Muscle layer of colon (tissue), 2 donors: Measurements from ENCODE around the gene ELP1.

Source experiments
- H3K27ac ChIP-seq: one replicate; pipeline ENCODE4 v1.7.0; 2013; ENCODE audit warnings: low read depth, mild to moderate bottlenecking, low read length, moderate library complexity
- H3K27me3 ChIP-seq, 2 donors: one replicate each; pipeline ENCODE4 v1.7.0; 2013; ENCODE audit warnings: low read length in 2 of 2, mild to moderate bottlenecking in 2 of 2; ENCODE audit not compliant: insufficient read depth in 2 of 2, control insufficient read depth in 1 of 2
- H3K36me3 ChIP-seq: one replicate; pipeline ENCODE4 v1.7.0; 2013; ENCODE audit warnings: mild to moderate bottlenecking, low read length; ENCODE audit not compliant: insufficient read depth
- H3K4me1 ChIP-seq: one replicate; pipeline ENCODE4 v1.7.0; 2013; ENCODE audit warnings: mild to moderate bottlenecking, low read length; ENCODE audit not compliant: insufficient read depth
- H3K4me3 ChIP-seq, 2 donors: one replicate each; pipeline ENCODE4 v1.7.0; 2013; ENCODE audit warnings: low read length in 2 of 2, low read depth in 1 of 2, mild to moderate bottlenecking in 1 of 2, moderate library complexity in 1 of 2
- H3K9ac ChIP-seq: one replicate; pipeline ENCODE4 v1.7.0; 2013; ENCODE audit warnings: low read length
- H3K9me3 ChIP-seq: one replicate; pipeline ENCODE4 v1.7.0; 2013; ENCODE audit warnings: mild to moderate bottlenecking, low read length
- donor health status: abdominal sarcoma.
- donor health status: Adenocarcinoma of cecum.

Gene ELP1

GRCh38 chr9:108956631-108957026 is 22.7 kb upstream of the ELP1 start:
- no peak overlapping the region for H3K4me3 ChIP-seq
- H3K27me3 ChIP-seq, result no peaks in the 10 kb centered on the region
- no peaks in the 10 kb centered on the region for H3K36me3 ChIP-seq
- H3K4me1 ChIP-seq, result no peaks in the 10 kb centered on the region
- H3K9me3 ChIP-seq, result no peaks in the 10 kb centered on the region
- no peak overlapping the region for H3K27ac ChIP-seq
- H3K9ac ChIP-seq, result no peak overlapping the region

DNA sequence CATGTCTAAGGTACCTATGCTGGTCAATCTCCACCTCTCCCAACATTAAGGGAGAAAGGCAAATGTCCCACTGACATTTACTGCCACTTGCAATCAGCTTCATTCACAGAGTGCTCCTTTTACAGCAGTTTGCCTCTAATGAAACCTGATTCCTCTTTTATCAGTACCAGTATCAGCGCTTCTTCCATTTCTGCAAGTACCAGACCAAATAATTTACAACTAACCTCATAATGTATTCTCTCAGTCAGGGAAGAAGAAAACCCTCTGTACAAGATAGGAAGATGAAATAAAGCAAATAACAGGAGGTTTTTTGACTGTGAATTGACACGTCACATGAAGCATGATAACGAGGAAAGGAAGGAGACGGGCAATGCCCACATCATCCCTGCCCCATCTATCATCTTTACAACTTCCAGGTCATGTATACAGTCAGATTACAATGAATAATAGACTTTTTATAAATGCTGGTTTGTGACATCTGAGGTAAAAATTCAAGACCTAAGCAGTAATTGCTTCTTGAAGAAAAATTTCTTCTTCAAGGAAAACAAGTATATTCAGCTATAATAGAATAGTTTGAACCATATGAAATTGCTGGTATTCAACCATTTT is 22.2 kb upstream of the ELP1 start:
- Histone ChIP-seq H3K27ac (no peak overlapping the region), H3K4me1 (no peaks in the 10 kb centered on the region), H3K27me3 (no peaks in the 10 kb centered on the region), H3K9me3 (no peaks in the 10 kb centered on the region), H3K4me3 (no peak overlapping the region), H3K9ac (no peak overlapping the region), H3K36me3 (no peaks in the 10 kb centered on the region)

- Histone ChIP-seq H3K36me3 (no peaks in the 10 kb centered on the region), H3K27me3 (no peaks in the 10 kb centered on the region), H3K27ac (no peak overlapping the region), H3K9ac (no peak overlapping the region), H3K4me1 (no peaks in the 10 kb centered on the region), H3K4me3 (no peak overlapping the region), H3K9me3 (no peaks in the 10 kb centered on the region)
These were observed 20.2 kb upstream of the ELP1 start for GRCh38 chr9:108953983-108954574.

GRCh38 chr9:108951578-108951977 is 17.7 kb upstream of the ELP1 start:
- Histone ChIP-seq H3K9ac (no peak overlapping the region), H3K27me3 (no peaks in the 10 kb centered on the region)

GRCh38 chr9:108950168-108950567 is 16.2 kb upstream of the ELP1 start:
- H3K36me3 ChIP-seq, result peaks cover 5% of the 10 kb centered on the region
- H3K27me3 ChIP-seq, result no peaks in the 10 kb centered on the region
- no peak overlapping the region for H3K9ac ChIP-seq
- H3K4me1 ChIP-seq, result no peaks in the 10 kb centered on the region
- no peak overlapping the region for H3K4me3 ChIP-seq
- H3K27ac ChIP-seq, result no peak overlapping the region
- H3K9me3 ChIP-seq, result no peaks in the 10 kb centered on the region

More at GRCh38 chr9:108951578-108951977, 17.7 kb upstream of the ELP1 start:
- H3K9me3 ChIP-seq, result no peaks in the 10 kb centered on the region
- H3K4me3 ChIP-seq, result no peak overlapping the region
- H3K27ac ChIP-seq, result no peak overlapping the region
- H3K4me1 ChIP-seq, result no peaks in the 10 kb centered on the region
- peaks cover under 1% of the 10 kb centered on the region for H3K36me3 ChIP-seq

DNA sequence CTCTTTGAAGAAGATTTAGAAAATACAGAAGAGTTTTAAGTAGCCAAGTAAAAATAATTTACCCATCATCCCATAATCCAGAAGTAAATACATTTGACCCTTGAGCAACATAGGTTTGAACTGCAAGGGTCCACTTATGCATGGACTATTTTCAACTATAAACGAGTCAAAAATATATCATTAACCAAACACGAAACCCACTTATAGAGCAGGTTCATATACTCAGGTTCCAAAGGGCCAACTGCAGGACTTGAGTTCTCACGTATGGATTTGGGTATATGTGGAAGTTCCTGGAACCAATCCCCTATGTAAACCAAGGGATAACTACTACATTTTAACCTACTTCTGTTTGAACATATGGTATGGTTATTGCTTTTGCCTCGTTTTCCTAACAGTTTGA is 6.1 kb upstream of the ELP1 start:
- peaks cover 8% of the 10 kb centered on the region for H3K4me1 ChIP-seq
- no peak overlapping the region for H3K27ac ChIP-seq
- H3K36me3 ChIP-seq, result peaks cover 25% of the 10 kb centered on the region
- H3K4me3 ChIP-seq, result no peak overlapping the region
- no peak overlapping the region for H3K9ac ChIP-seq
- no peaks in the 10 kb centered on the region for H3K9me3 ChIP-seq
- H3K27me3 ChIP-seq, result no peaks in the 10 kb centered on the region

DNA sequence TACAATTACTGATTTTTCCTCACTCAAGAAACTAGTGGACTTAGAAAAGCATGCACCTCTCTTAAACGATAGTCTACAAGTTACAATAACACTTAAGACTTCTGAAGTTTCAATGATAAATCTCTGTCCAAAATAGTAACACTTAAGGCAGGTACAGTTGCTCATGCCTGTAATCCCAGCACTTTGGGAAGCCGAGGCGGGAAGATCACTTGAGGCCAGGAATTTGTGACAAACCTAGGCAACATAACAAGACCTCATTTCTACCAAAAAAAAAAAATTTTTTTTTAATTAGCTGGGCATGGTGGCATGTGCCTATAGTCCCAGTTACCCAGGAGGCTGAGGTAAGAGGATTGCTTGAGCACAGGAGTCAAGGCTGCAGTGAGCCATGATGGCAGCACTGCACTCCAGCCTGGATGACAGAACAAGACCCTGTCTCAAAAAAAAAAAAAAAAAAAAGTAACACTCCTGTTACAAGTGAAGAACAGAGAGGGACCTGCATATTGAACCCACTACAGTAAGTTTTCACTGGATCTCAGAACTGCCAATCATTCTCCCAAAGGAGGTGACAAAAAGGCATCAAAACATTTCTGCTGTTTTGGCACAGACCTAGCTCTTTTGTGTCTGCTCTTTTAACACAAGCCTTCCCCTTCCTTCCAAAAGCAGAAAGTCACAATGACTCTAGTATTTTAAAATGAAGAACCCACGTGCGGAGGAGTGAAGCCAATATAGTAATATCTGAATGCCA is 3.8 kb upstream of the ELP1 start:
- H3K36me3 ChIP-seq, result peaks cover 25% of the 10 kb centered on the region
- H3K9me3 ChIP-seq, result no peaks in the 10 kb centered on the region
- H3K4me3 ChIP-seq, result no peak overlapping the region
- peaks cover 18% of the 10 kb centered on the region for H3K4me1 ChIP-seq
- no peaks in the 10 kb centered on the region for H3K27me3 ChIP-seq
- no peak overlapping the region for H3K27ac ChIP-seq
- H3K9ac ChIP-seq, result no peak overlapping the region

GRCh38 chr9:108934323-108934893 is 484 bp upstream of the ELP1 start, which contains the start of gene ABITRAM:
Gene ABITRAM, plus strand, starts transcription at chr9:108934400. Its CDS starts 87 bp downstream, at chr9:108934487.
- Histone ChIP-seq H3K36me3 (peaks cover 6% of the 10 kb centered on the region), H3K27me3 (no peaks in the 10 kb centered on the region), H3K9ac (peak within 1 kb of the TSS; percentile 94), H3K4me1 (peaks cover 20% of the 10 kb centered on the region), H3K9me3 (no peaks in the 10 kb centered on the region), H3K4me3 (peak within 1 kb of the TSS; percentile 94 to 96), H3K27ac (peak within 1 kb of the TSS; percentile 96)

DNA sequence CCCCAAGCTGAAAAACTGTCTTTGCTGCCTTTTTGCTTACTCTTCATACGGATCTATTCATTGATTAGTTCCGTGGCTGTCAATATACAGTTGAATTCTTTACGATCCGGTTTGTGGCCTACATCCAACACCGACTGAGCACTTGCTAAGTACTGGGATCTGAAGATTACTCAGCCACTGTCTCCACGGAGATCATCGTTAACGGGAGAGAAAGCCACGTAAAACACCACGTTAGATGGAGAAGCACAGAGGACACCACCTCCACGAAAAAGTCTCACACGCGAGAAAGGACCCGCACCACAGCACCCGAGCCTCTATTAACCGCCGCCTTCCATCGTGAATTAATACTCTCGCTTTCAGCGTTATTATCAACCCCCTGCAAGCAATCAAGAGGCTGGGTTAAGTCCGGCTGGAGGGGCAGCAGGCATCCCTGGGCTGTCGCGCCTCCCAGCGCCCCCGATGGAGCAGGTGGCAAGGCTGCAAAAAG is 650 bp downstream of the ELP1 start:
- Histone ChIP-seq H3K4me3 (peak overlapping the region; percentile 94 to 96), H3K27ac (peak overlapping the region; percentile 96), H3K9ac (peak overlapping the region; percentile 94)

GRCh38 chr9:108928386-108928785 is 5.5 kb downstream of the ELP1 start:
- H3K4me1 ChIP-seq, result peaks cover 9% of the 10 kb centered on the region
- peaks cover 56% of the 10 kb centered on the region for H3K36me3 ChIP-seq
- no peaks in the 10 kb centered on the region for H3K9me3 ChIP-seq
- H3K9ac ChIP-seq, result no peak overlapping the region
- H3K4me3 ChIP-seq, result no peak overlapping the region
- H3K27me3 ChIP-seq, result no peaks in the 10 kb centered on the region
- no peak overlapping the region for H3K27ac ChIP-seq

More for the DNA sequence above, 650 bp downstream of the ELP1 start:
- peaks cover 20% of the 10 kb centered on the region for H3K4me1 ChIP-seq
- H3K27me3 ChIP-seq, result no peaks in the 10 kb centered on the region
- no peaks in the 10 kb centered on the region for H3K9me3 ChIP-seq
- H3K36me3 ChIP-seq, result peaks cover 9% of the 10 kb centered on the region

- H3K4me3 ChIP-seq, result no peak overlapping the region
- H3K9me3 ChIP-seq, result no peaks in the 10 kb centered on the region
- no peak overlapping the region for H3K9ac ChIP-seq
- no peak overlapping the region for H3K27ac ChIP-seq
- peaks cover 72% of the 10 kb centered on the region for H3K36me3 ChIP-seq
- no peaks in the 10 kb centered on the region for H3K4me1 ChIP-seq
- H3K27me3 ChIP-seq, result no peaks in the 10 kb centered on the region
These were observed 9.5 kb downstream of the ELP1 start for GRCh38 chr9:108924466-108924865.
